ENCODE data around the gene ARHGEF7. TPM values are rescaled to one million over a fixed set of nuclear protein-coding genes. Genes with fewer than 3 reads are reported as not detected.
A peak's percentile ranks its signal among the peaks of the same experiment; 100 is the strongest.
"Not testable (repeated sequence)": the region's sequence is repeated elsewhere in the genome, so short reads cannot be mapped to it uniquely, and the experiment has no call there.

The ARHGEF7 gene
- total RNA-seq, 1 experiment from 2014 or later, result 41.5 TPM

DNA sequence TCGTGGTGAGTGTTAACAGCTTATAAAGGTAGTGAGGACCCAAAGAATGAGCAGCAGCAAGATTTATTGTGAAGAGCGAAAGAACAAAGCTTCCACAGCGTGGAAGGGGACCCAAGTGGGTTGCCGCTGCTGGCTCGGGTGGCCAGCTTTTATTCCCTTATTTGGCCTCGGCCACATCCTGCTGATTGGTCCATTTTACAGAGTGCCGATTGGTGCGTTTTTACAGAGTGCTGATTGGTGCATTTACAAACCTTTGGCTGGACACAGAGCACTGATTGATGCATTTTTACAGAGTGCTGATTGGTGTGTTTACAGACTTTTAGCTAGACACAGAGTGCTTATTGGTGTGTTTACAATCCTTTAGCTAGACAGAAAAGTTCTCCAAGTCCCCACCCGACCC lies 74.4 kb downstream of the ARHGEF7 start:
- not testable (repeated sequence) for DNase-seq (ENCODE audit: low spot score)

- not testable (repeated sequence) for DNase-seq (ENCODE audit: low spot score)
Measured at GRCh38 chr13:111193223-111193622, 78.1 kb downstream of the ARHGEF7 start.

- DNase-seq (ENCODE audit: low spot score), result not testable (repeated sequence)
Measured at GRCh38 chr13:111194651-111195050, 79.5 kb downstream of the ARHGEF7 start.

DNA sequence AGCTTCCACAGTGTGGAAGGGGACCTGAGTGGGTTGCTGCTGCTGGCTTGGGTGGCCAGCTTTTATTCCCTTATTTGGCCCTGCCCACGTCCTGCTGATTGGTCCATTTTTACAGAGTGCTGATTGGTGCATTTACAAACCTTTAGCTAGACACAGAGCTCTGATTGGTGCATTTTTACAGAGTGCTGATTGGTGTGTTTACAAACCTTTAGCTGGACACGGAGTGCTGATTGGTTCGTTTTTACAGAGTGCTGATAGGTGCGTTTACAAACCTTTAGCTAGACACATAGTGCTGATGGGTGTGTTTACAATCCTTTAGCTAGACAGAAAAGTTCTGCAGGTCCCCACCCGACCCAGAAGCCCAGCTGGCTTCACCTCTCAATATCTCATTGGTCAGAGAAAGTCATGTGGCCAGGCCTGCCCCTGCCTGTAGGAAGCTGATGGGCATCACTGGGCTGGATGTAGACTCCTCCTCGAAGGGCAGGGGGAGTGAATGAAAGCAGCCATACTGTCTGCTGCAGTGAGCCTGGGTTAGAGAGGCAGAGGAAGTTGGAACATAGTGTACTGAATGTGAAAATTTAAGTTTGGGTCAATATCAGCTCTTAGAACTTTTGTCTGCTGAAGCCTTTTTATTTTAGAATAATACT lies 83.7 kb downstream of the ARHGEF7 start:
- not testable (repeated sequence) for DNase-seq (ENCODE audit: low spot score)

DNA sequence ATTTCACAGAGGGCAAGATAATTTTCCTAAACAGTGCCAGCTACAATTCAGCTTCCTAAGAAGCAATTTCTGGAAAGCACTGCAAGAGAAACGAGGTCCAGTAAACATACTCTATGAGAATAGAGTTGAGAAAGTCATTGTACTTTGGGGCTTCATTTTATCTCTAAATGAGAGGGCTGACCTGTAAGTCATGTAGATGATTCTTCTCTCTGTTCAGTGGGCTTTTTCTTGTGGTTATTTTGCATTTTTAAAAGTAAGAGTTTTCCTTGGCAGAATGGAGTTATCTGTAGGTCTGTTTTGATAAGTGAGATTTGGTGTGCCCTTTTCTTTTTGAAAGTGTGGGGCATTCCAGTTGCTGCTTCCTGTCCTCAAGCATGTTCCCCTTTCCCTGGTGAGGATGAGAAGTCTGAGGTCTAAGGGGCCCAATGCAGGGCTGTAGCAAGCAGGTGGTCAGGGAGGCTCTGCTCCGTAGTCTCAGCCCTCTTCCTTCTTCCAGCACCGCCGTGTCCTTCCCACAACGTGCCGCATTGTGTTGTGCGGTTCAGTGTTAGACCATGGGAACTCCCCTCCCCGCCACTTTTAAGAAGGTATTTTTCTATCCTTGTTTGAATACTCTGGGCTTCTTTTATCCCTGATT lies 86.3 kb downstream of the ARHGEF7 start:
- DNase-seq (ENCODE audit: low spot score), result no peak

DNA sequence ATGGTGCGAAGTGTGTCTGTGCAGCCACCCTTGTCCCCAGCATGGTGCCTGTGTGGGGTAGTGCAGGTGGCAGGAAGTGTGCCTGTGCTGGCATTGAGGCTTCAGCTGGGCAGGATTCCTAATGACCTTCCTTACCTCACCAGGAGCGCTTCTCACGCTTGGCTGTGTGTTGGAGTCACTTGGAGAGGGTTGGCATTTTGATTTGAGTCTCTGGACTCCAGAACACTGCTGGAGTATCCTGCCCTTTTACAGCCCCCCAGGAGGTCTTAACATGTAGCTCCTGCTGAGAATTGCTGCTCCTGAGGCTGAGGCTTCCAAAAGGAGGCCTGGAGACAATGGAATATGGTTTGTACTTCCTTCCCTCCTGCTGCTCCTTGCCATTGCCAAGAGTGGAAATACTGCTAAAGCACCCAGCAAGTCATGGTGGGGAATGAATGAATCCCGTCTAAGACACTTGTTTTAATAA lies 87.1 kb downstream of the ARHGEF7 start:
- DNase-seq (ENCODE audit: low spot score), result no peak

GRCh38 chr13:111202745-111203144 lies 87.6 kb downstream of the ARHGEF7 start:
- no peak for DNase-seq (ENCODE audit: low spot score)

DNA sequence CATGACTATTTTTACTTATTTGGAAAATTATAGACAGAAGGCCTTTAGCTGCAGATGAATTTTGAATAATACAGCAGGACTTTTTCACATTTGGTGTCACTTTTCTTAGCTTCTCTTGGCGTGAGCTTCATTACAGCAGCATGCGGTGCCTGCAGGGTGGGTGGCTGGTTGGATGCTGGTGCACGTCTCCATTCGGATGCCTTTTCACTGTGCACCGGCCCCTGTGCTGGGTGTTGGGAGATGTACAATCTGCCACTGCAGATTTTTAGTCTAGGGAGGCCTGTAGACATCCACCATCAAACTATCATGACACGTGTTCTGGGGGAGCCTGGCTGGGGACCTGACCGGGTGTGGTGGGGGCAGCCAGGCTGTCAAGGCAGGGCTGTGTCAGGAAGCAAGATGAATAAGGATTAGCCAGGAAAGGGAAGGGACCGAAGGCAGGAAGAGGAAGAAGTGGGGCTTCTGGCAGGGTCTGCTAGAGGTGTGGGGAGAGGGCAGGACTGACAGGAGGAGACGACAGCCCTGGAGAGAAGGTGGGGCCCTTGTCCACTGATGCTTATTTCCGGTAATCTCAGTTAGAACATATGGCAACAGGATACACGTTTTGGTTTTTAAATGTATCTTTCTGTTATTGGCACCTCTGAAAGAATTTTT lies 88.8 kb downstream of the ARHGEF7 start:
- DNase-seq (ENCODE audit: low spot score), result no peak

GRCh38 chr13:111204438-111205177 lies 89.5 kb downstream of the ARHGEF7 start:
- DNase-seq (ENCODE audit: low spot score), result no peak

DNA sequence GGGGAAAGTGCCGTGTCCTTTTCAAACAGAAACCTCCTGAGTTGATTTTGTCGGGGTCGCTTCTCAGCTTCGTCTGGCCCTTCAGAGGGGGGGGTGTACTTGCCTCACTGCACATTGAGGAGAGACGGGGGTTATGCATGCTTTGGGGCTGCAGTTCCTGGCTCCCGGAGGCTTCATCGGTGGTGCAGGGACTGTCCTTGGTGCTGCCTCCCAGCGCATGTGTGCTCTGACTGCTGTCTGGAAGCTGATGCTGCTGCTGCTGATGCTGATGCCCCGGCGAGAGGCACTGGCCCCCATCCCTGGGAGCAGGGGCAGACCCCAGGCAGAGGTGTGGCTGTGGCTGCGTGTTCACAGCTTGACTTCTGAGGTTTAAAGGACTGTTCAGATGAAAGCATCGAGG lies 91.0 kb downstream of the ARHGEF7 start:
- DNase-seq (ENCODE audit: low spot score), result no peak

DNA sequence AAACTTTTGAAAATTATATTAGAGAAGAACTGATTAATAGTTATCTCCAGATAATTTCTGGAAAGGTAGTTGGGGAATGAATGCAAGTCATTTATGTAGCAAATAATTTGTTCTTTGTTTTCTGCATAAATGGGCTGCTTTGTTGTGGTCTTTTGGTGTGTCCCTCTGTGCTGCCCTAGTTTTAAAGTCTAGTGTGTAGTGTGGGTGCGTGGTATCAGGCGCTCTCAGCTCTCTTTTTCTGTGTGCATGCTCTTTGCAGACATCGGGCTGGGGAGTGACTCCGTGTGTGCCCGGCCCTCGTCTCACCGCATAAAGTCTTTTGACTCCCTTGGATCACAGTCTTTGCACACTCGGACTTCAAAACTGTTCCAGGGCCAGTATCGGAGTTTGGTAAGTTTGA lies 94.5 kb downstream of the ARHGEF7 start:
- DNase-seq (ENCODE audit: low spot score), result no peak

- no peak for DNase-seq (ENCODE audit: low spot score)
Measured at GRCh38 chr13:111210091-111210490, 95.0 kb downstream of the ARHGEF7 start.

- no peak for DNase-seq (ENCODE audit: low spot score)
Measured at GRCh38 chr13:111210544-111211469, 95.7 kb downstream of the ARHGEF7 start.

GRCh38 chr13:111211789-111212516 lies 96.8 kb downstream of the ARHGEF7 start:
- DNase-seq (ENCODE audit: low spot score), result no peak

DNA sequence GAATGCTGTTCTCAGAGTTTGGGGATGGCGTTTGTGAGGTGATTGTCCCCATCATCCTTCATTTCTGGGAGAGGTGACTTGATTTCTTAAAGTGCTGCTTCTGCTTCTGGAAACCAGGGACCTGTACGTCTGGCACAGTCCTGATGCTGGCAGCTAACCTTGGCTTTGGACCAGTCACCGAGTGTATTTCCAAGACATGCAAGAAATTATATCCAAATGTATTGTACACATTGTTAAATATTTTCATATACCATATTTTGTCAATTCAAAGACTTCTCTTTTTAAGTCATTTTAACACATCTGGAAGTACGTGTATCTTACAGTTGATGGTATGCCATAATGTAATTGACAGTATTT lies 97.4 kb downstream of the ARHGEF7 start:
- DNase-seq (ENCODE audit: low spot score), result no peak

DNA sequence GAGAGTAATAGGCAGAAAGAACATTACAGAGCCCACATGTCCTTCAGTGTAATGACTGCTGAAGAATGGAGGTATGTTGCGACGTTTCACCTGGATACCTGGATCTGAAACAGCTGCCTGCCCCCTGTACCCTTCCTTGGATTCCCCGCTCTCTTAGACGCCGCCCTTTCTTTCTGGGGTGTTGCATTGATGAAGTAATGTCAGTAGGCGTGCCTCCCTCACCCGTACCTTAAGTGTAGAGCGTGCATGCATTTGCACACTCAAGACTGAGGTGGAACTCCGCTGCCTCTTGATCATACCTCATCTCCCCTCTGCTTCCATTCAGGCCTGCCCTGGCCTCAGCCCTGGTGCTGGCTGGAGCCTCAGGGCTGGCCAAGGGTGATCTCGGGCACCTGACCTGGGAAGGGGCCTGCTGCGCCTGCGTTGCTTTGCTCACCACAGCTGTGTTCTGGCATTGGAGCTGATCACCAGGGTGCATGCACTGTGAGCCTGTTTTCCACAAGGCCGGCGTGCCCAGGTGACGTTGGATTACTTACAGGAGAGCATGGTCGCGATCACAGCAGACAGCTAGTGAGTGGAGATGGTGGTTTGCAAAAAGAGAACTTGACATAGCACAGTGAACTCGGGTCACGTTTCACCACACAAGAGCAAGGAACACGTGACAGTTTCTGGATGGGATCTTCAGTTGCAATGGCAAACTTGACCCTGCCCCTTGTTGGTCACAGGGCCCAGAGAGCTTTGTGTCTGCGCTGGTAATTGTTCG lies 99.0 kb downstream of the ARHGEF7 start:
- no peak for DNase-seq (ENCODE audit: low spot score)

GRCh38 chr13:111215081-111216047 lies 100.3 kb downstream of the ARHGEF7 start:
- DNase-seq (ENCODE audit: low spot score), result no peak

DNA sequence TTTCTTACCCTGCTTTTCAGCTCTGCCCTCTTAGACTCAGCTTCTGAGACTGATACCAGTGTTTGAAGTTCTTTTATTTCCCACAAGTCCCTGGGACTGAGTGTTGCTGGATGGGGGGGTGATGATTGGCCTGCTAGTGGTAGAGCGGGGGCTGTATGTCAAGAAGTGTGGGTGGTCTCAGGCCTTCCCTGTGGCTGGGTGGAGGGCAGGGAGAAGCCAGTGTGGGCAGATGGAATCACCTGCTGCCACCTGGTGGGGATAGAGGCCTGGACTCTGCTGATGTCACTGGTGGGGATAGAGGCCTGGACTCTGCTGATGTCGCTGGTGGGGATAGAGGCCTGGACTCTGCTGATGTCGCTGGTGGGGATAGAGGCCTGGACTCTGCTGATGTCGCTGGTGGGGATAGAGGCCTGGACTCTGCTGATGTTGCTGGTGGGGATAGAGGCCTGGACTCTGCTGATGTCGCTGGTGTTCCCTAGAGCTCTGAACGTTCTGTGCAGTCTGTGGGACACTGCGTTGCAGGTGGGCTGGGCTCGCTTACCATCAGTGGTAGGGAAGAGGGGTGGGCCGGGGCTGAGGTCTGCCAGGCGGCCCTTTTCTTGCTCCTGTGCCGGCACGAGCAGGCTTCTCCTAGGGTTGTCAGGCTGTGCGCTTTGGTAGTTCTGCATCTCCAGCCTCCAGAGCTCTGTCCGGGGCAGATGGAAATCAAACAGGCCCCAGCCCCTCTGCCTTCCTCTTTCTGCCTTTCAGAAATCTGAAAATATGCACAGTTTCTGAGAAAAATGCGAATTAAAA lies 101.3 kb downstream of the ARHGEF7 start:
- peak; percentile 66 for DNase-seq (ENCODE audit: low spot score)
